ENCODE results near the gene ELMO1.
A peak's percentile ranks its signal among the peaks of the same experiment; 100 is the strongest.

ELMO1 gene

GRCh38 chr7:37037286-37037685, 411.4 kb downstream of the ELMO1 start:
- DNase-seq, result no peak

- no peak for DNase-seq
Observed at GRCh38 chr7:37035631-37036030, 413.0 kb downstream of the ELMO1 start.

GRCh38 chr7:37033141-37033540, 415.5 kb downstream of the ELMO1 start:
- no peak for DNase-seq

GRCh38 chr7:37032258-37032601, 416.4 kb downstream of the ELMO1 start:
- DNase-seq, result no peak

GRCh38 chr7:37031571-37032257, 416.9 kb downstream of the ELMO1 start:
- DNase-seq, result peak; percentile 86 to 96

- DNase-seq, result no peak
Observed at GRCh38 chr7:37028909-37029440, 419.7 kb downstream of the ELMO1 start.

- no peak for DNase-seq
Observed at GRCh38 chr7:37027557-37028341, 420.9 kb downstream of the ELMO1 start.

- DNase-seq, result no peak
Observed at GRCh38 chr7:37027104-37027503, 421.6 kb downstream of the ELMO1 start.

- DNase-seq, result no peak
Observed at GRCh38 chr7:37018954-37019353, 429.7 kb downstream of the ELMO1 start.

- no peak for DNase-seq
Observed at GRCh38 chr7:37016064-37016878, 432.4 kb downstream of the ELMO1 start.

GRCh38 chr7:37015353-37016034, 433.2 kb downstream of the ELMO1 start:
- DNase-seq, result no peak

GRCh38 chr7:37013771-37014170, 434.9 kb downstream of the ELMO1 start:
- peak in 1 of 2 experiments; percentile 60 for DNase-seq

GRCh38 chr7:37011151-37011890, 437.3 kb downstream of the ELMO1 start:
- no peak for DNase-seq

- no peak for DNase-seq
Observed at GRCh38 chr7:37009125-37009675, 439.5 kb downstream of the ELMO1 start.

- no peak for DNase-seq
Observed at GRCh38 chr7:37007691-37008090, 441.0 kb downstream of the ELMO1 start.

- no peak for DNase-seq
Observed at GRCh38 chr7:37007268-37007667, 441.4 kb downstream of the ELMO1 start.

- no peak for DNase-seq
Observed at GRCh38 chr7:37006764-37007163, 441.9 kb downstream of the ELMO1 start.

- peak; percentile 80 to 83 for DNase-seq
Observed at GRCh38 chr7:37000511-37000910, 448.2 kb downstream of the ELMO1 start.

- peak; percentile 95 for DNase-seq
Observed at GRCh38 chr7:36999626-37000485, 448.8 kb downstream of the ELMO1 start.

- no peak for DNase-seq
Observed at GRCh38 chr7:36995776-36996175, 452.9 kb downstream of the ELMO1 start.

Measured in NCI-H446 (cell line).